ENCODE measurements around the gene CNOT3. TPM values are rescaled to one million over a fixed set of nuclear protein-coding genes. Genes with fewer than 3 reads are reported as not detected.
A peak's percentile ranks its signal among the peaks of the same experiment; 100 is the strongest.
"Not testable (repeated sequence)": the region's sequence is repeated elsewhere in the genome, so short reads cannot be mapped to it uniquely, and the experiment has no call there.

Gene CNOT3
- total RNA-seq, 4 donors from 2014 or later: 21.6 to 30.3 (median 24.8) TPM

DNA sequence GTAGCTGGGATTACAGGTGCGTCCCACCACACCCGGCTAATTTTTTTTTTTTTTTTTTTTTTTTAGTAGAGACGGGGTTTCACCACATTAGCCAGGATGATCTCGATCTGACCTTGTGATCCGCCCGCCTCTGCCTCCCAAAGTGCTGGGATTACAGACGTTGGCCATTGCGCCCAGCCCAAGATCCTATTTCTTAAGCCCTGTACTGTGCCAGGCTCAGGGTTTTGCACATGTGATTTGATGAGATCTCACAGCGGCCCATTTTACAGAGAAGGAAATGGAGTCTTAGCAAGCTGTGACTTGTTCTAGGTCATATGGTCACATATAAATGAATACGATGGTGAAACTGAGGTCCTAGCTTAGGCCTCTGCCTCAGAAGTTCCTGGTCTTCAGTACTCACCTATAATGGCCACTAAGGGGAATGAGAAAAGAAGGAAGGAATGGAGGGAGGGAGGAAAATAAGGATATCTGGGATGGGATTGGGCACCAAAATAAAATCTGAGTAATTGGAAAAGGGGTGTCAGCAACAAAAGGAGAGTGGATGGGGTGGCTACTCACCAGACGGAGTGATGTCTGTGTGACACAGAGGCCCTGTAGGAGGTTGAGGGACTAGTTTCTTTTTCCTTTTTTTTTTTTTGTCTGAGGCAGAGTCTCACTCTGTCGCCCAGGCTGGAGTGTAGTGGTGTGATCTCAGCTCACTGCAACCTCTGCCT lies 38.2 kb upstream of the CNOT3 start:
- no peak for DNase-seq (ENCODE audit: low spot score in 2 of 2)
- Histone ChIP-seq H3K9me3 (no peaks in the 10 kb centered on the region), H3K27ac (no peak overlapping the region), H3K27me3 (peaks cover 0 to 23% of the 10 kb centered on the region in 2 donors), H3K36me3 (no peaks in the 10 kb centered on the region), H3K4me3 (no peak overlapping the region), H3K4me1 (peaks cover 0 to 25% (median 13%) of the 10 kb centered on the region in 4 donors)
- 83 to 84% methylated on average over 12 of the region's 12 CpGs for WGBS, 2 donors
- TF ChIP-seq EP300 (IDR thresholded peaks at IDR 0.05): no peak
- TF ChIP-seq POLR2A (IDR thresholded peaks at IDR 0.05): no peak
- TF ChIP-seq, protein P1, sequence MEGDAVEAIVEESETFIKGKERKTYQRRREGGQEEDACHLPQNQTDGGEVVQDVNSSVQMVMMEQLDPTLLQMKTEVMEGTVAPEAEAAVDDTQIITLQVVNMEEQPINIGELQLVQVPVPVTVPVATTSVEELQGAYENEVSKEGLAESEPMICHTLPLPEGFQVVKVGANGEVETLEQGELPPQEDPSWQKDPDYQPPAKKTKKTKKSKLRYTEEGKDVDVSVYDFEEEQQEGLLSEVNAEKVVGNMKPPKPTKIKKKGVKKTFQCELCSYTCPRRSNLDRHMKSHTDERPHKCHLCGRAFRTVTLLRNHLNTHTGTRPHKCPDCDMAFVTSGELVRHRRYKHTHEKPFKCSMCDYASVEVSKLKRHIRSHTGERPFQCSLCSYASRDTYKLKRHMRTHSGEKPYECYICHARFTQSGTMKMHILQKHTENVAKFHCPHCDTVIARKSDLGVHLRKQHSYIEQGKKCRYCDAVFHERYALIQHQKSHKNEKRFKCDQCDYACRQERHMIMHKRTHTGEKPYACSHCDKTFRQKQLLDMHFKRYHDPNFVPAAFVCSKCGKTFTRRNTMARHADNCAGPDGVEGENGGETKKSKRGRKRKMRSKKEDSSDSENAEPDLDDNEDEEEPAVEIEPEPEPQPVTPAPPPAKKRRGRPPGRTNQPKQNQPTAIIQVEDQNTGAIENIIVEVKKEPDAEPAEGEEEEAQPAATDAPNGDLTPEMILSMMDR (IDR thresholded peaks at IDR 0.05): no peak

DNA sequence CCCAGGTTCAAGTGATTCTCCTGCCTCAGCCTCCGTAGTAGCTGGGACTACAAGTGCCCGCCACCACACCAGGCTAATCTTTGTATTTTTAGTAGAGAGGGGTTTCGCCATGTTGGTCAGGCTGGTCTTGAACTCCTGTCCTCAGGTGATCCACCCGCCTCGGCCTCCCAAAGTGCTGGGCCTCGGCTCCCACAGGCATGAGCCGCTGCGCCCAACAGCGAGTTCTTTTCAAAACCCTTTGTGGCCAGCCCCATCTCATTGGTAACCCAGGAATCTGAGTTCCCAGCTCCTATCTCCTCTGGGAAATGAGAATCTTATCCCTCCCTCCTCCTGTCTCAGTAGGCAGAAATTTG lies 37.7 kb upstream of the CNOT3 start:
- WGBS, 2 donors: 71 to 80% methylated on average over 9 of the region's 9 CpGs
- Histone ChIP-seq H3K4me1 (peaks cover 0 to 25% (median 13%) of the 10 kb centered on the region in 4 donors), H3K27me3 (peaks cover 0 to 18% of the 10 kb centered on the region in 2 donors)
- not testable (repeated sequence) for DNase-seq (ENCODE audit: low spot score in 2 of 2); H3K4me3 ChIP-seq; H3K36me3 ChIP-seq; H3K27ac ChIP-seq; H3K9me3 ChIP-seq

DNA sequence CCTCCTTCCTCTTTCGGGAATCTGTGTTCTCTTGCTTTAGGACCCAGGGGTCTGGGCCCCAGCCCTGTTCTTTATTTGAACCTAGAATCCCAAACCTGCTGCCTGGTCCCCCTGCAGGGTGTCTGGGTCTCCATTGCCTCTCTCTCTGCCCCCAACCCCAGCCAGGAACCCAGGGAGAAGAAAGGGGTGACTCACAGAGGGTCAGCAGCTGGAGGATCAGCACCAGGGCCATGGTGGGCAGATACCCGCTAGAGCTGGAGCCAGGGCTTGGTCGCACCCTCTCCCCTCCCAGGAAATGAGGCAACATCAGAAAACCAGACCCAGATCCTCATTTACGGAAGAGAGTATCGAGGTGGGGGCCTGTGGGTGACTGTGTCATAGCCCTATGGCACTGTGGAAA lies 37.0 kb upstream of the CNOT3 start, which contains the start of gene OSCAR:
Gene OSCAR, minus strand, starts transcription at position 243 of the 400 bp plus-strand sequence. Its CDS starts 11 bp downstream, at position 232.
- H3K27me3 ChIP-seq: peaks cover 0 to 11% of the 10 kb centered on the region in 2 donors
- WGBS, 2 donors: 42 to 49% methylated on average over 5 of the region's 5 CpGs
- peak within 1 kb of the TSS in 1 of 4 donors; percentile 18 for H3K4me3 ChIP-seq
- TF ChIP-seq, protein P1 (IDR thresholded peaks at IDR 0.05): no peak
- no peak for TF ChIP-seq POLR2A (IDR thresholded peaks at IDR 0.05)
- TF ChIP-seq EP300 (IDR thresholded peaks at IDR 0.05): no peak
- peaks cover 0 to 7% (median 0%) of the 10 kb centered on the region in 3 donors for H3K36me3 ChIP-seq
- no peaks in the 10 kb centered on the region for H3K9me3 ChIP-seq
- H3K27ac ChIP-seq: peak within 1 kb of the TSS in 1 of 4 donors; percentile 22
- peaks cover 0 to 20% (median 12%) of the 10 kb centered on the region in 4 donors for H3K4me1 ChIP-seq
- no peak for DNase-seq (ENCODE audit: low spot score in 2 of 2)

DNA sequence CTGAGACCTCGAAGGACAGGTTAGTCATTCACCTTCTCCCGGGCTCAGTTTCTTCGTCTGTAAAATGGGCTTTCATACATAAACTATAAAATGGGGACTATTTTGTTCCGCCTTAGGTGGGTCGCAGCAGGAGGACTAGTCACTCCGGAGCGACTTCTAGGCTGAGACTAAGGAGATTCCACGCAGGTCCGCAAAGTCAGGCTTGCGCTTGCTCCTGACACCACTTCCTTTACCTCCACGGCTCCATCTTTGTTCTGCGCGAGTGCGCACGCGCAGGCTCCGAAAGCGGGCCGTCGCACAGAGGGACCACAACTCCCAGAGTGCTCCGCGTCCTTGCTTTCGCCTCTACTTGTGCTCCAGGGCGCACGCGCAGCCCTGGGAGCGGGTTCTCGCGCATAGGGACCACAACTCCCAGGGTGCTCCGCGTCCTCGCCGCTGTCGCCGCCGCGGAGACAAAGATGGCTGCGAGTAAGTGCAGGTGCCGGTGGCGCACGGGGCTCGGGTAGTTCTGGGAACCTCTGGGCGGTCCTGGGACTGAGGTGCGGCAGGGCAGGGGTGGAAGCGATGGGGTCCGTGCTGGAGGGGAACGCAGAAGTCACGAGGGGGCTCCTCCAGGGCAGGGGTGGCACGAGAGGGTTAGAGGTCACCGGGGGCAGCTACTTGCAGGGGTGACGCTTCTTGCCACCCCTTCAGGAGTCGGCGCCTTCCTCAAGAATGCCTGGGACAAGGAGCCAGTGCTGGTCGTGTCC lies 35.0 kb upstream of the CNOT3 start, which contains the start of gene NDUFA3:
Gene NDUFA3, plus strand, starts transcription at position 435 of the 749 bp plus-strand sequence. Its CDS starts 24 bp downstream, at position 459.
- peaks cover 0 to 15% (median 7%) of the 10 kb centered on the region in 4 donors for H3K4me1 ChIP-seq
- WGBS, 2 donors: 3 to 7% methylated on average over 27 to 54 of the region's 54 CpGs
- DNase-seq (ENCODE audit: low spot score in 2 of 2): peak; percentile 92 to 93
- peak within 1 kb of the TSS; percentile 63 to 91 (median 76) for H3K4me3 ChIP-seq
- H3K36me3 ChIP-seq: peaks cover 0 to 27% (median 0%) of the 10 kb centered on the region in 3 donors
- no peaks in the 10 kb centered on the region for H3K9me3 ChIP-seq
- peak within 1 kb of the TSS in 3 of 4 donors; percentile 66 to 84 (median 71) for H3K27ac ChIP-seq
- H3K27me3 ChIP-seq: no peaks in the 10 kb centered on the region
- TF ChIP-seq, protein P1 (IDR thresholded peaks at IDR 0.05): peak in 2 of 5 experiments; percentile 5 to 23
- TF ChIP-seq POLR2A (IDR thresholded peaks at IDR 0.05): peak; percentile 44 to 62
- TF ChIP-seq EP300 (IDR thresholded peaks at IDR 0.05): peak; percentile 88 to 93

DNA sequence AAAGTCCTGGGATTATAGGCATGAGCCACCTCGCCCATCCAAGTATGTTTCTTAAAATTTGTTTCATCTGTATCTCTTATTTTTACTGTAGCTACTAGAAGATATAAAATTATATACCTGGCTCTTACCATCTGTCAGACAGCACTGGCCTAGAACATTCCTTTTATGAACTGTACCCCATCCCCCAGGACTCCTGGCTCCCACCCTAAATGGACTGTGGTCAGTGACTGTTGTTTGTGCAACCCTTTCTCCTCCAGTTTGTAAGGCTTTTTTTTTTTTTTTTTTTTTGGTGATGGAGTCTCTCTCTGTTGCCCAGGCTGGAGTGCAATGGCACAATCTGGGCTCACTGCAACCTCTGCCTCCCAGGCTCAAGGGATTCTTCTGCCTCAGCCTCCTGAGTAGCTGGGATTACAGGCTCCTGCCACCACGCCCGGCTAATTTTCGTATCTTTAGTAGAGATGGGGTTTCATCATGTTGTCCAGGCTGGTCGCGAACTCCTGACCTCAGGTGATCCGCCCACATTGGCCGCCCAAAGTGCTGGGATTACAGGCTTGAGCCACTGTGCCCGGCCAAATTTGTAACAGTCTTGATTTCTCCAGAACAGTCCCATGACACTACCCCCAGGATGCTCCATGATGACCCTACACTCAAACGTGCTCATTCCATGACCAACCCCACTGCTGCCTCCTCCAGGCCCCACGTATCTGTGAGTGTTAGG lies 32.4 kb upstream of the CNOT3 start:
- Histone ChIP-seq H3K27me3 (no peaks in the 10 kb centered on the region), H3K4me3 (no peak overlapping the region), H3K36me3 (peaks cover 0 to 53% (median 0%) of the 10 kb centered on the region in 3 donors), H3K4me1 (peaks cover 0 to 15% (median 7%) of the 10 kb centered on the region in 4 donors), H3K27ac (no peak overlapping the region), H3K9me3 (no peaks in the 10 kb centered on the region)
- WGBS, 2 donors: 86 to 87% methylated on average over 11 of the region's 11 CpGs
- TF ChIP-seq POLR2A (IDR thresholded peaks at IDR 0.05): no peak
- TF ChIP-seq, protein P1 (IDR thresholded peaks at IDR 0.05): no peak
- TF ChIP-seq EP300 (IDR thresholded peaks at IDR 0.05): no peak
- DNase-seq (ENCODE audit: low spot score in 2 of 2): no peak
